Amygdala (tissue), 56 donors: ENCODE results near the gene HPSE2.
"Not testable (repeated sequence)": the region's sequence is repeated elsewhere in the genome, so short reads cannot be mapped to it uniquely, and the experiment has no call there.

Experiments
- DNase-seq, 56 donors: peaks; one replicate each; lab custom pipeline; 2025; lab: John Stamatoyannopoulos, UW

HPSE2 gene

DNA sequence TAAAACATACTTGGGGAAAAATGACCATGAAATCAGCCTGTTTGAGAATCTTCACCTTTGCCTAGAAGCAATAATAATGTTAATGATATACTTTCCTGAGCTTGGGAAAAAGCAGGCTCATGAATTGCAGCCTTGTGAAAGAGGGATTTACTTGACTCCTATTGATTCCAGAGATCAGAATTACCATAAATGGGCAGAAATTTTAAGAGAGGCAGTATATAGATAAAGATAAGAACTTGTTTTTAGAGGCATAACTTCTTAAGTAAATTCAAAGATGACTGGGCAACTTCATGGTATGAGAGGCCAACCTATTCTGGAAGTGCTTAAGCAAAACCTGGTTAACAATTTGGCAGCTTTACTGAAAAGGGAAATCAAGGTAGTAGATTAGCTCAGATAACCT, 225.4 kb downstream of the HPSE2 start:
- no peak for DNase-seq

- DNase-seq, result no peak
Observed at GRCh38 chr10:99008054-99008453, 227.6 kb downstream of the HPSE2 start.

GRCh38 chr10:99007457-99007856, 228.2 kb downstream of the HPSE2 start:
- DNase-seq, result no peak

DNA sequence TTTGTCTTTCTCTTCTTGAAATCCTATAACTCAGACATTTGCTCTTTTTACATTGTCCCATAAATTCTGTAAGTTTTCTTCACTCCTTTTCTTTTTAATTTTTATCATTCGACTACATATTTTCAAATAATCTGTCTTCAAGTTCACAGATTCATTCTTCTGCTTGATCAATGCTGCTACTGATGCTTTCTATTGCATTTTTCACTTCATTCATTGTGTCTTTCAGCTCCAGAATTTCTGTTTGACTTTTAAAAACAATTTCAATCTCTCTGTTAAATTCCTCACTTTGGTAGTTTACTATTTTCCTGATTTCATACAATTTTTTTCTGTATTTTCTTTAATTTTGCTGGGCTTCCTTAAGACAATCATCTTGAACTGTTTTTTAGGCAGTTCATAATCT, 230.4 kb downstream of the HPSE2 start:
- no peak for DNase-seq

DNA sequence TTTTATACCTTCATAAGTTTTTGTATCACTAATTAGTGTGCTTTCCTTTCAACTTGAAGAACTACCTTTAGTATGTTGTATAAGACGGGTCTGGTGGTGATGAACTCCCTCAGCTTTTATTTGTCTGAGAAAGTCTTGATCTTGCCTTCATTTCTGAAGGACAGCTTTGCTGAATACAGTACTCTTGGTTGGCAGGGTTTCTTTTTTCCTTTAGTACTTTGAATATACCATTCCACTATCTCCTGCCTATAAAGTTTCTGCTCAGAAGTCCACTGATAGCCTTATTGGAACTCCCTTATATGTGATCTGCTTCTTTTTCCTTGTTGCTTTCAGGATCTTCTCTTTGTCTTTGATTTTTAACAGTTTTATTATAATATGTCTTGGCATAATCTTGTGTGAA, 230.9 kb downstream of the HPSE2 start:
- no peak for DNase-seq

DNA sequence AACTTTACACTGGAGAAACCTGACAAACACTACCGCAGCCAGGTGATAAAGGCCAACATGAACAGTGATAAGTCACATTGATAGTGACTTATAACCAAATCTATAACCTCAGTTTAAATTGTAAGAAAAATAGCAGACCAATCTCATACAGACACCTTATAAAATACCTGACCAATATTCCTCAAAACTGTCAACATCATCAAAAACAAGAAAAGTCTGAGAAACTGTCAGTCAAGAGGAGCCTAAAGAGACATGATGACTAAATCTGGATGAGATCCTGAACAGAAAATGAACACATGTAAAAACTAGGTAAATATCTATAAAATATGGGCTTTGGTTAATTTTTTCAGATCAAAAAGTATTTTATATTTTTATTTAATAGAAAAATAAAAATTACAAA, 233.3 kb downstream of the HPSE2 start:
- no peak for DNase-seq

DNA sequence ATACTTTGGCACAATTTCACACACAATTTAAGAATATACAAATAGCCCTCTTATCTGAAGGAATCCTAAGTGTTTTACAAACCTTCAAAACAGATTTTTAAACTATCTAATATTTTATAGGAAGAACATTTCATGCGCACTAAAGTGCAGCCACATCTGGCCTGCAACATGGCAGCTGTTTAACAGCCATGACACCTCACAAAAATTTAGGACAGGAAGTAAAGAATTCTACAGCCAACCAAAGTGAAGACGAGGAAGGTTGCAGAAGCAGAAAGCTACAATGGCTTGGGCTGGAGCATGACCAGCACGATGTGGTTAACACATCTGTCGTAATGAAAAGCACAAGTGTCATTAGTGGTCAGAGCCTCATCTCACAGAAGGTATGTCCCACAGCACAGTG, 238.1 kb downstream of the HPSE2 start:
- no peak for DNase-seq

GRCh38 chr10:98994030-98994429, 241.6 kb downstream of the HPSE2 start:
- DNase-seq, result no peak

DNA sequence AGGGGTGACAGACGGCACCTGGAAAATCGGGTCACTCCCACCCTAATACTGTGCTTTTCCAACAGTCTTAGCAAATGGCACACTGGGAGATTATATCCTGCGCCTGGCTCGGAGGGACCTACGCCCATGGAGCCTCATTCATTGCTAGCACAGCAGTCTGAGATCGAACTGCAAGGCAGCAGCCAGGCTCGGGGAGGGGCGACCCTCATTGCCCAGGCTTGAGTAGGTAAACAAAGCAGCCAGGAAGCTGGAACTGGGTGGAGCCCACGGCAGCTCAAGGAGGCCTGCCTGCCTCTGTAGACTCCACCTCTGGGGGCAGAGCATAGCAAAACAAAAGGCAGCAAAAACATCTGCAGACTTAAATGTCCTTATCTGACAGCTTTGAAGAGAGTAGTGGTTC, 251.9 kb downstream of the HPSE2 start:
- DNase-seq, result not testable (repeated sequence)

GRCh38 chr10:98980353-98980752, 255.3 kb downstream of the HPSE2 start:
- no peak for DNase-seq

DNA sequence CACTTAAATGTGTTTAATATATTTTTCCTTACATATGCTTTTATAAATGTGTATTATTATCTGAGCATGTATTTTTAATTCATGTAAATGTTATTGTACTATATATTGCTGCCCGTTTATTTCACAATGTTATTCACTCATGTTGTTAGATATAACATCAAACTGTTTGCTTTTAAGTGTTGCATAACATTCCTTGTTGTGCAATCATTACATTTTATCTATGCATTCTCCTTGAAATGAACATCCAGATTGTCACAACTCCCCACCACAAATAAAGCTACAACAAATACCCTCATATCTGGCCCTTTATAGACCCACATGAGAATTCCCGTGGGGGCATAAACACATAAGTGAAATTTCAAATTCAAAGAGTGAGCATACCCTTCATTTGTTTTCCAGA, 264.2 kb downstream of the HPSE2 start:
- no peak for DNase-seq

GRCh38 chr10:98967601-98968000, 268.1 kb downstream of the HPSE2 start:
- DNase-seq, result no peak

DNA sequence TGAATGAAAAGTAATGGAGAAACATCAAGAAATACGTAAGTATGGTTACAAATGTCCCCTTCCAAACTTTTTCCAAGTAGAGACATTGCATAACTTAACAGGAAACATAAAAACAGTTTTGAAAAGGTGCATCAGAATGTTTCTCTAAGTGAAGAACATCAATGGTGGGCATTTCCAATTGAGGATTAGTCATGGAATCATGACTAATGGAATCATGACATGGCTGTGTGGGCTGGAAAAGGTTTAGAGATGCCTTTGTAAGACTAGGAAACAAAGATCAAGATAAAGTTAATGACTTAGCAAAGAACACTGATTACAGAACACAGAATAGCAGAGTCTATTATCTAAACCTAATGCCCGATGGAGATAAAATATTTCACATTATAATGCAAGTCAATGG, 272.0 kb downstream of the HPSE2 start:
- no peak for DNase-seq

- DNase-seq, result no peak
Observed at GRCh38 chr10:98959379-98959778, 276.3 kb downstream of the HPSE2 start.

DNA sequence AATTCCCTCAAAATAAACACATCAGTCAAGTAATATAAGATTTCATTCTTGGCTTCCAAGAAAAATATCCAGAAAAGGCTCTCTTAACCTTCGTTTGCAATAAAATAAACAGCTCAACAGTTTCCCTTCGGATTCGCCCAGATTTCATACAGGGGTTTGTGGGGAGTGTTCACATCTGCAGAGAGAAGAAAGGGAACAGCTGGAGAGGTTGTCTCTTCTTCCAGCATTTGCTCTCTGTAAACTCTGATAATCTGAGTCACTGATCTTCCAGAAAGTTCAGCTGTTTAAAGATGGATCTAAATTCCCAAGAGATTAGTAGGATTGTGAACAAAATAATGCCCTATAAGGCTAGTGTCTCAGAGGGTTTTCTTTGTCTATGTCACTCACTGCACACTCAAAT, 277.9 kb downstream of the HPSE2 start:
- DNase-seq, result no peak

DNA sequence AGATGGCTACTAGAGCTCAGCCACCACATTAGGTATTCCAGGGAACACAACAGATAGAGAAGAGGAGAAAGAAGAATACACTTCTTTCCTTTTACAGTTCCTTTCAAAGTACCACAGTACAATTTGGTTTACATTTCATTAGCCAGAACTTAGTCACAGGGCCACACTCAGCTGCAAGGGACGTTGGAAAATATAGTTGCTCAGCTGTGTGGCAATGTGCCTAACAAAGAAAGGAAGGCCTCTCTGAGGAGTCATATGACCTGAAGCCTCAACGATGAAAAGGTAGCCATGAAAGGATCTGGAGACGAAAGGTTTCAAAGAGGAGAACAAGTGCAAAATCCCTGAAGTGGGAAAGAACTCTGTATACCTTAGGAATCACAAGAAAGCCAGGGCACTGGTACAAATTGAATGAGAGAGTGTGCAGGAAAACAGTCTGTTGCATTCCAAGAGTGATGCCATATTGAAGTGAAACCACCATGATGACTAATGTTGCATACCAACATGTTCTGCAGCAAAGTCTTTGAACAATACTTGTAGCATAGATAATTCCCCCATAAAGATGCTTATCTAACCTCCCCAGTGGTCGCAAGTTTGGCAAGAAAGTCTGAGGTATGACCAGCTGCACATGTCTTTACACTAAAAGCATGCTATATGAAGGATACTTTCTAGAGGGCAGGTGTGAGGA, 278.9 kb downstream of the HPSE2 start:
- no peak for DNase-seq

DNA sequence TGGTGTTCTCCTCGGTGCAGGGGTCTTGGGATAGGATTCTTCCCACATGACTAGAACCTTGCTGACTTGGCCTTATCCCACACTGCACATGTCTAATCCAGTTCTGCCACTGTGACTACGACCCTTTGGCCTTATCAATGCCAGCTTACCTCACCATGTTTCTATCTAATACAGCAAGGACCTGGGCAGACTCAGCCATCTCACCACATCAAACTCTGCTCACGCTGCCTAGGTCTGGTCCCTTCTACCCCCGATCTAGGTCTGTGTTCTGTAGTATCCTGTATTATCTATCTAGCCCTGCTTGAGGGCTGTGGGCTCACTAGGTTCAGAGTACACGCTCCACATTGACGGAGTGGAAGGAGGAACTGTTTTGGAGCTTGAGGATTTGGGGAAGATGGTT, 282.4 kb downstream of the HPSE2 start:
- no peak for DNase-seq

- DNase-seq, result no peak
Observed at GRCh38 chr10:98951269-98952000, 284.2 kb downstream of the HPSE2 start.

DNA sequence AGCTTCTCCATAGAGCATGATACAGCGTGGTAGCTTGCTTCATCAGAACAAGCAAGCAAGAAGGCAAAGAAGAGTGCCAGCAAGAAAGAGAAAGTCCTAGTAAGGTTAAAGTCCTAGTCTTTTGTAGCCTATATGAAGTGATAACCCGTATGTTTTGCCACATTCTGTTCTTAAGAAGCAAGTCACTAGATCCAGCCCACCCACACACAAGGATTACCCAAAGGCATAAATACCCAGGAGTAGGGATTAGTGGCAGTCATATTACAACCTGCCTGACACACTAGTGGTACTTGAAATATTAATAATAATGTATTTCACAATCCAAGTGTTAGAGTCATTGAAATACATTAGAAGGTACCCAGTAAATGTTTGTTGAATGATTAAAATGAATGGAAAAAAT, 285.5 kb downstream of the HPSE2 start:
- DNase-seq, result no peak

GRCh38 chr10:98949306-98949705, 286.3 kb downstream of the HPSE2 start:
- DNase-seq, result no peak

- no peak for DNase-seq
Observed at GRCh38 chr10:98943681-98944080, 292.0 kb downstream of the HPSE2 start.

- no peak for DNase-seq
Observed at GRCh38 chr10:98929709-98930108, 305.9 kb downstream of the HPSE2 start.
